Measurements from ENCODE around the gene RANBP1.

The RANBP1 gene

DNA sequence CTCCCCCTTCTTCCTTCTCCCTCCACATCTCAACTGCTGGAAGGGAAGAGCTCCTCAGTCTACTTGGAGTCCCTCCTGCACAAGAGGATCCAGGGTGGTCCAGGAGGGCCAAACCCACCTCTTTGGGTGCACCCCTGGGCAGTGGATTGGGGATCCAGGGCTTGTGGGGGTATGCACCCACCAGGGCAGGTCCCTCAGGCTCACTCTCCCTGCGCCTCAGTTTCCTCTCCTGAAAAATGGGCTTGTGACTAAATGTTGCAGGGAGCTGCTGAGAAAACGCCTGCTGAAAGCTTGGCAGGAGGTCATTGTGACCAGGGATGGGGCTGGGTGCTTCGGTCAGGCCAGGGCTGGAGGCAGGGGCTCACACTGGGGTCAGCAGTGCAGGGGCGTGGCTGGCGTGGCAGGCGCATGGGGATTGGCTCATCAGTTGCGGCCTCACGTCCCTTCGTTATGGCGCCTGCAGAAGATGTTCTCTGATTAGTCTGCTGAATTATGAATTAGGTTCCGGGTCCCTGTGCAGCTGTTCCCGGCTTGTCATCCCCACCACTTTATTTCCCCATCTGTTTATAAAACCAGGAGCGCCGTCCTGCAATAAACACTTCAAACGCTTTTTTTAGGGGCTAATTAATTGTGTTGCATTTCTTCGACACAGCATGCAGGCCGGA, 60.6 kb downstream of the RANBP1 start:
- Histone ChIP-seq H3K4me3 (ENCODE audit: low read length, poor library complexity, severe bottlenecking) (no peak overlapping the region), H3K4me1 (ENCODE audit: insufficient read depth, low read length, poor library complexity, severe bottlenecking) (peaks cover 6% of the 10 kb centered on the region), H4K20me1 (ENCODE audit: insufficient read depth, low read length, poor library complexity, severe bottlenecking) (no peaks in the 10 kb centered on the region), H3F3A (ENCODE audit: low read depth) (no peaks in the 10 kb centered on the region), H2AFZ (ENCODE audit: low read length) (no peak overlapping the region), H3K9ac (ENCODE audit: low read depth, low read length, poor library complexity, severe bottlenecking) (no peak overlapping the region), H3K9me3 (ENCODE audit: insufficient read depth, low read depth, low read length) (no peaks in the 10 kb centered on the region), H3K79me2 (ENCODE audit: insufficient read depth, low read length) (no peaks in the 10 kb centered on the region), H3K4me2 (ENCODE audit: low read depth, low read length, poor library complexity, severe bottlenecking) (no peak overlapping the region), H3K36me3 (ENCODE audit: insufficient read depth, low read length) (no peaks in the 10 kb centered on the region), H3K27me3 (ENCODE audit: insufficient read depth, low read length, poor library complexity, severe bottlenecking) (no peaks in the 10 kb centered on the region), H3K9me2 (replicated peaks; ENCODE audit: low read depth, low read length) (no peaks in the 10 kb centered on the region)
- no peak for TF ChIP-seq EZH2phosphoT487 (IDR thresholded peaks at IDR 0.05; ENCODE audit: borderline replicate concordance)
- TF ChIP-seq, protein P1, sequence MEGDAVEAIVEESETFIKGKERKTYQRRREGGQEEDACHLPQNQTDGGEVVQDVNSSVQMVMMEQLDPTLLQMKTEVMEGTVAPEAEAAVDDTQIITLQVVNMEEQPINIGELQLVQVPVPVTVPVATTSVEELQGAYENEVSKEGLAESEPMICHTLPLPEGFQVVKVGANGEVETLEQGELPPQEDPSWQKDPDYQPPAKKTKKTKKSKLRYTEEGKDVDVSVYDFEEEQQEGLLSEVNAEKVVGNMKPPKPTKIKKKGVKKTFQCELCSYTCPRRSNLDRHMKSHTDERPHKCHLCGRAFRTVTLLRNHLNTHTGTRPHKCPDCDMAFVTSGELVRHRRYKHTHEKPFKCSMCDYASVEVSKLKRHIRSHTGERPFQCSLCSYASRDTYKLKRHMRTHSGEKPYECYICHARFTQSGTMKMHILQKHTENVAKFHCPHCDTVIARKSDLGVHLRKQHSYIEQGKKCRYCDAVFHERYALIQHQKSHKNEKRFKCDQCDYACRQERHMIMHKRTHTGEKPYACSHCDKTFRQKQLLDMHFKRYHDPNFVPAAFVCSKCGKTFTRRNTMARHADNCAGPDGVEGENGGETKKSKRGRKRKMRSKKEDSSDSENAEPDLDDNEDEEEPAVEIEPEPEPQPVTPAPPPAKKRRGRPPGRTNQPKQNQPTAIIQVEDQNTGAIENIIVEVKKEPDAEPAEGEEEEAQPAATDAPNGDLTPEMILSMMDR (conservative IDR thresholded peaks at IDR 0.05; ENCODE audit: low read length) = no peak
